PC-3 (cell line): ENCODE measurements around the gene CXCR6. TPM values are rescaled to one million over a fixed set of nuclear protein-coding genes. Genes with fewer than 3 reads are reported as not detected.

ENCODE experiments used
- ATAC-seq: fragments of 200-7000 bp; cut with Tn5 transposase; 2 replicates; pipeline ENCODE4 v1.9.1; 2020; ENCODE audit warnings: mild to moderate bottlenecking, moderate library complexity
- BruUV-seq: library from RNA; stranded (reverse); fragments of 400-500 nt; replicated peaks from 2 replicates; lab custom pipeline; 2021; lab: Mats Ljungman, UMichigan
- CTCF ChIA-PET: fragments of 300-600 bp; sonication (Branson Sonifier 250); formaldehyde crosslinking; loops from one replicate; lab custom pipeline; 2022; ENCODE audit warnings: antibody characterized with exemption; lab: Charles Lee
- POLR2A ChIA-PET: fragments of 300-600 bp; sonication (Branson Sonifier 250); formaldehyde crosslinking; loops from one replicate; lab custom pipeline; 2022; ENCODE audit warnings: antibody characterized with exemption; ENCODE audit not compliant: unreplicated experiment; lab: Charles Lee
- DNase-seq: peaks from one replicate; pipeline ENCODE4 v3.0.0-alpha.2; 2015
- H2AFZ ChIP-seq: fragments of 300-600 bp; sonication (generic); 2 replicates; pipeline ENCODE4 v1.6.0; 2016; ENCODE audit warnings: antibody characterized with exemption, low read length
- H3F3A ChIP-seq: fragments of 300-600 bp; sonication (generic); one replicate; pipeline ENCODE4 v1.6.0; 2017; ENCODE audit warnings: antibody characterized with exemption, low read length, control low read depth, mild to moderate bottlenecking; ENCODE audit not compliant: unreplicated experiment
- H3K27ac ChIP-seq: fragments of 300-600 bp; sonication (generic); 2 replicates; pipeline ENCODE4 v1.5.1; 2016; ENCODE audit warnings: mild to moderate bottlenecking, low read length
- H3K27me3 ChIP-seq: fragments of 300-600 bp; sonication (generic); 2 replicates; pipeline ENCODE4 v1.6.1; 2016; ENCODE audit warnings: low read length, mixed read lengths
- H3K36me3 ChIP-seq: fragments of 300-600 bp; sonication (generic); 2 replicates; pipeline ENCODE4 v1.6.1; 2016; ENCODE audit warnings: low read depth, mixed run types, low read length, mixed read lengths
- H3K4me1 ChIP-seq: fragments of 300-600 bp; sonication (generic); 2 replicates; pipeline ENCODE4 v1.5.1; 2016; ENCODE audit warnings: low read length; ENCODE audit not compliant: insufficient read depth
- H3K4me2 ChIP-seq: fragments of 300-600 bp; sonication (generic); 2 replicates; pipeline ENCODE4 v1.6.0; 2016; ENCODE audit warnings: low read length
- H3K4me3 ChIP-seq: fragments of 300-600 bp; sonication (generic); 2 replicates; pipeline ENCODE4 v1.5.1; 2016; ENCODE audit warnings: mild to moderate bottlenecking, low read length, mixed read lengths
- H3K79me2 ChIP-seq: fragments of 300-600 bp; sonication (generic); 2 replicates; pipeline ENCODE4 v1.6.1; 2017; ENCODE audit warnings: low read length, mixed read lengths
- H3K9ac ChIP-seq: fragments of 300-600 bp; sonication (generic); 2 replicates; pipeline ENCODE4 v1.6.0; 2016; ENCODE audit warnings: mild to moderate bottlenecking, low read length
- H3K9me2 ChIP-seq: fragments of 300-600 bp; sonication (generic); replicated peaks from 2 replicates; pipeline ENCODE4 v1.6.1; 2016; ENCODE audit warnings: mixed run types, low read length, mixed read lengths
- H3K9me3 ChIP-seq: fragments of 300-600 bp; sonication (generic); 2 replicates; pipeline ENCODE4 v1.6.1; 2016; ENCODE audit warnings: low read length, mixed read lengths
- H4K20me1 ChIP-seq: fragments of 300-600 bp; sonication (generic); 2 replicates; pipeline ENCODE4 v1.6.1; 2016; ENCODE audit warnings: low read length, mixed read lengths
- CTCF ChIP-seq: fragments of 300-600 bp; sonication (generic); conservative IDR thresholded peaks from 2 replicates; pipeline ENCODE4 v1.5.1; 2017; ENCODE audit warnings: antibody characterized with exemption, low read depth, mild to moderate bottlenecking, low read length
- EZH2 ChIP-seq: fragments of 300-600 bp; sonication (generic); IDR thresholded peaks from one replicate; pipeline ENCODE4 v1.6.1; 2017; ENCODE audit warnings: antibody characterized with exemption, mild to moderate bottlenecking, low read length; ENCODE audit not compliant: unreplicated experiment
- EZH2phosphoT487 ChIP-seq: fragments of 300-600 bp; sonication (generic); IDR thresholded peaks from 2 replicates; pipeline ENCODE4 v1.6.1; 2018; ENCODE audit warnings: mild to moderate bottlenecking, antibody characterized with exemption, low read length, borderline replicate concordance
- intact Hi-C: fragments of 100-400 bp; cut with micrococcal nuclease; formaldehyde crosslinking; loops from 2 replicates; pipeline ENCODE4 v1.9.0; 2023
- total RNA-seq: library from RNA; depleted of rRNA; stranded (reverse); fragments of >200 nt; gene quantifications from 2 replicates; pipeline ENCODE4 v1.2.3, GENCODE V29; 2014

CXCR6 gene
- total RNA-seq, 1 experiment from 2014 or later, result not detected

- TF ChIP-seq CTCF (no peak), EZH2 (no peak), EZH2phosphoT487 (no peak)
- Histone ChIP-seq H3F3A (peaks cover 7% of the 10 kb centered on the region), H3K4me1 (peaks cover 31% of the 10 kb centered on the region), H3K9me3 (no peaks in the 10 kb centered on the region), H3K36me3 (peaks cover 20% of the 10 kb centered on the region), H3K9me2 (no peaks in the 10 kb centered on the region), H3K4me3 (no peak overlapping the region), H3K79me2 (no peaks in the 10 kb centered on the region), H3K27ac (no peak overlapping the region), H3K4me2 (no peak overlapping the region), H2AFZ (no peak overlapping the region), H4K20me1 (no peaks in the 10 kb centered on the region), H3K27me3 (no peaks in the 10 kb centered on the region), H3K9ac (no peak overlapping the region)
- ChIA-PET CTCF (no interaction called here), POLR2A (interaction anchor here (0.6 kb wide), 1 partner anchor 9 kb away, joined by 3 read pairs; no protein-coding TSS in a partner anchor)
- no TSS peak for BruUV-seq
- ATAC-seq (no peak), DNase-seq (no peak)
- intact Hi-C loops, result no loop called here
Measured at GRCh38 chr3:45974686-45975085, 31.4 kb downstream of the CXCR6 start.

- no peak for DNase-seq
- peaks cover 35% of the 10 kb centered on the region for H3K4me1 ChIP-seq
- ATAC-seq, result no peak
- no peaks in the 10 kb centered on the region for H3K27me3 ChIP-seq
- no TSS peak for BruUV-seq
- peaks cover 7% of the 10 kb centered on the region for H3F3A ChIP-seq
- no peaks in the 10 kb centered on the region for H3K9me2 ChIP-seq
- TF ChIP-seq CTCF, result no peak
- no peaks in the 10 kb centered on the region for H3K9me3 ChIP-seq
- H3K36me3 ChIP-seq, result peaks cover 22% of the 10 kb centered on the region
- no peak overlapping the region for H3K4me2 ChIP-seq
- H3K4me3 ChIP-seq, result no peak overlapping the region
- intact Hi-C loops, result no loop called here
- H2AFZ ChIP-seq, result no peak overlapping the region
- no peaks in the 10 kb centered on the region for H4K20me1 ChIP-seq
- no peak overlapping the region for H3K9ac ChIP-seq
- CTCF ChIA-PET, result no interaction called here
- H3K27ac ChIP-seq, result no peak overlapping the region
- POLR2A ChIA-PET, result no interaction called here
- no peaks in the 10 kb centered on the region for H3K79me2 ChIP-seq
Measured at GRCh38 chr3:45975686-45976085, 32.4 kb downstream of the CXCR6 start.

- no peak overlapping the region for H3K9ac ChIP-seq
- H3K4me2 ChIP-seq, result no peak overlapping the region
- no peaks in the 10 kb centered on the region for H3K9me2 ChIP-seq
- H3K4me3 ChIP-seq, result no peak overlapping the region
- no peak overlapping the region for H3K27ac ChIP-seq
- POLR2A ChIA-PET, result no interaction called here
- peaks cover 27% of the 10 kb centered on the region for H3K36me3 ChIP-seq
- H3F3A ChIP-seq, result peaks cover 7% of the 10 kb centered on the region
- H3K9me3 ChIP-seq, result no peaks in the 10 kb centered on the region
- intact Hi-C loops, result no loop called here
- no TSS peak for BruUV-seq
- H3K4me1 ChIP-seq, result peaks cover 42% of the 10 kb centered on the region
- no peak for ATAC-seq
- CTCF ChIA-PET, result no interaction called here
- no peaks in the 10 kb centered on the region for H3K27me3 ChIP-seq
- TF ChIP-seq EZH2, result no peak
- no peak for TF ChIP-seq EZH2phosphoT487
- no peak for TF ChIP-seq CTCF
- no peaks in the 10 kb centered on the region for H3K79me2 ChIP-seq
- DNase-seq, result no peak
- H2AFZ ChIP-seq, result no peak overlapping the region
- no peaks in the 10 kb centered on the region for H4K20me1 ChIP-seq
Measured at GRCh38 chr3:45976191-45977091, 33.2 kb downstream of the CXCR6 start.
